ENCODE data around the gene YPEL2. TPM values are rescaled to one million over a fixed set of nuclear protein-coding genes. Genes with fewer than 3 reads are reported as not detected.
"Not testable (repeated sequence)": the region's sequence is repeated elsewhere in the genome, so short reads cannot be mapped to it uniquely, and the experiment has no call there.

The YPEL2 gene
- total and polyA plus RNA-seq, 8 donors: 13.8 to 23.6 (median 19.3) TPM

- intact Hi-C loops (cut with DNase I): no loop called here
- H3K27ac ChIP-seq: no peak overlapping the region
These were observed 57.6 kb downstream of the YPEL2 start for GRCh38 chr17:59389066-59389465.

GRCh38 chr17:59391021-59391420 is 59.6 kb downstream of the YPEL2 start:
- Histone ChIP-seq H3K9me3 (no peaks in the 10 kb centered on the region), H3K36me3 (peaks cover 0 to 48% of the 10 kb centered on the region in 2 donors), H3K4me3 (no peak overlapping the region), H3K27ac (no peak overlapping the region), H3K27me3 (no peaks in the 10 kb centered on the region), H3K4me1 (no peaks in the 10 kb centered on the region)
- intact Hi-C loops (cut with DNase I): no loop called here
- ATAC-seq: no peak
- no peak for DNase-seq
- no peak for TF ChIP-seq CTCF (IDR thresholded peaks at IDR 0.05)

More at GRCh38 chr17:59389066-59389465, 57.6 kb downstream of the YPEL2 start:
- Histone ChIP-seq H3K4me3 (no peak overlapping the region), H3K36me3 (peaks cover 0 to 38% of the 10 kb centered on the region in 2 donors), H3K9me3 (no peaks in the 10 kb centered on the region), H3K4me1 (no peaks in the 10 kb centered on the region), H3K27me3 (no peaks in the 10 kb centered on the region)
- TF ChIP-seq CTCF (IDR thresholded peaks at IDR 0.05): no peak
- ATAC-seq (no peak), DNase-seq (no peak)

- H3K27ac ChIP-seq: no peak overlapping the region
- TF ChIP-seq CTCF (IDR thresholded peaks at IDR 0.05): no peak
- H3K4me3 ChIP-seq: no peak overlapping the region
- DNase-seq: no peak
- intact Hi-C loops (cut with DNase I): no loop called here
- H3K27me3 ChIP-seq: no peaks in the 10 kb centered on the region
- no peaks in the 10 kb centered on the region for H3K4me1 ChIP-seq
- H3K36me3 ChIP-seq: peaks cover 0 to 64% of the 10 kb centered on the region in 2 donors
- no peaks in the 10 kb centered on the region for H3K9me3 ChIP-seq
- ATAC-seq: no peak
These were observed 61.7 kb downstream of the YPEL2 start for GRCh38 chr17:59392973-59393679.

GRCh38 chr17:59393742-59394410 is 62.4 kb downstream of the YPEL2 start:
- ATAC-seq; DNase-seq; H3K27me3 ChIP-seq; H3K27ac ChIP-seq; H3K4me3 ChIP-seq; intact Hi-C loops (cut with DNase I); H3K9me3 ChIP-seq; H3K4me1 ChIP-seq: not testable (repeated sequence)
- peaks cover 0 to 65% of the 10 kb centered on the region in 2 donors for H3K36me3 ChIP-seq

GRCh38 chr17:59396134-59396826 is 64.8 kb downstream of the YPEL2 start:
- Histone ChIP-seq H3K4me3 (no peak overlapping the region), H3K36me3 (peaks cover 0 to 51% of the 10 kb centered on the region in 2 donors), H3K4me1 (no peaks in the 10 kb centered on the region), H3K9me3 (no peaks in the 10 kb centered on the region), H3K27me3 (no peaks in the 10 kb centered on the region), H3K27ac (no peak overlapping the region)
- ATAC-seq (no peak), DNase-seq (no peak)
- intact Hi-C loops (cut with DNase I): no loop called here
- no peak for TF ChIP-seq CTCF (IDR thresholded peaks at IDR 0.05)

Measured in left lung (tissue), 10 donors.